Effector memory CD8-positive, alpha-beta T cell (primary cell): ENCODE data around the gene MARS1.

Source experiments
- ATAC-seq: fragments of 150-1000 bp; cut with Tn5 transposase; replicated peaks from 2 replicates; pipeline ENCODE4 v1.10.0; 2021; ENCODE audit warnings: mild to moderate bottlenecking, moderate library complexity
- DNase-seq, 3 experiments: peaks; one replicate each; pipeline ENCODE4 v3.0.0; 2021
- H3K27ac Mint-ChIP-seq, 2 donors: one replicate each; pipeline ENCODE4 v1.8.0; 2022; ENCODE audit warnings: mild to moderate bottlenecking in 2 of 2, mixed read lengths in 2 of 2, moderate library complexity in 2 of 2
- H3K27me3 Mint-ChIP-seq, 2 donors: one replicate each; pipeline ENCODE4 v1.8.0; 2022; ENCODE audit warnings: mixed read lengths in 2 of 2
- H3K36me3 Mint-ChIP-seq: one replicate; pipeline ENCODE4 v1.8.0; 2022; ENCODE audit warnings: mild to moderate bottlenecking, moderate library complexity, mixed read lengths; ENCODE audit not compliant: insufficient read depth
- H3K4me1 Mint-ChIP-seq, 2 donors: one replicate each; pipeline ENCODE4 v1.8.0; 2022; ENCODE audit warnings: low read depth in 2 of 2, mixed read lengths in 2 of 2
- H3K4me3 Mint-ChIP-seq, 2 donors: one replicate each; pipeline ENCODE4 v1.8.0; 2022; ENCODE audit warnings: mild to moderate bottlenecking in 2 of 2, mixed read lengths in 2 of 2, moderate library complexity in 2 of 2
- H3K9me3 Mint-ChIP-seq, 2 donors: one replicate each; pipeline ENCODE4 v1.8.0; 2022; ENCODE audit warnings: mixed read lengths in 2 of 2

MARS1 gene

DNA sequence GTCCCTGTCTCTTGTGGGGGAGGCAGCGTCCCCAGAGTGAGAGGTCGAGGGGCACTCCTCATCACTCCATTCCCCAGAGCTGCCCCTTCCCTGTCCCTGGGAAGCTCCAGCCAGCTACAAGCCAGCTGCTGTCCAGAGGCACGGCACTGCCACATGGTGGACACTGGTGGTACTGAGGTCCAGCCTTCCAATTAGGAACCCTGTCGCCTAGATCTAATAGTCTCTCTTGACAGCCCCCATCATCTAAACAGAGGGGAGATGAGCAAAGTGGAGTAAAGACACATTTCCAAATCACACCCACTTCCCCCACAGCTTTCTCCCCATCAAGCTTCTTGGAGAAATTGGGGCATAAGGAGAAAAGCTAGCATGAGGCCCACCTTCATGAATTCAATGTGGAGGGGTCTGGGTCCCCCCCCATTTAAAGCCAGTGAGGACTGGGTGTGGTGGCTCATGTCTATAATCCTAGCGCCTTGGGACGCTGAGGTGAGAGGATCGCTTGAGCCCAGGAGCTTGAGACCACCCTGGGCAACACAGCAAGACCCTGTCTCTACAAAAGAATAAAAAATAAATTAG is 34.8 kb upstream of the MARS1 start:
- Mint-ChIP-seq H3K4me1 (peaks cover 3 to 4% of the 10 kb centered on the region in 2 donors), H3K36me3 (no peaks in the 10 kb centered on the region)
- ATAC-seq, result peak; percentile 66

DNA sequence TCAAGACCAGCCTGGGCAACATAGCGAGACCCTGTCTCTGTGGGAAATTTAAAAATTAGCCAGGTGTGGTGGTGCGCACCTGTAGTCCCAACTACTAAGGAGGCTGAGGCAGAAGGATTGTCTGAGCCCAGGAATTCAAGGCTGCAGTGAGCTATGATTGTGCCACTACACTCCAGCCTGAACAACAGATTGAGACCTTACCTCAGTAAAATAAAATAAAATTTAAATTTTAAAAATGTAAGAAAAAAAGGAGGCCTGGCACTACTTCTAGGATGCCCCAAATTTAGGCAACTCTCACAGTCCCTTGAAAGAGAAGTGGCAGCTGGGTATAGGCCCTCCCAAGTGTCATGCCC is 33.7 kb upstream of the MARS1 start:
- Mint-ChIP-seq H3K27me3 (peaks cover 6 to 17% of the 10 kb centered on the region in 2 donors), H3K9me3 (no peaks in the 10 kb centered on the region), H3K4me1 (peaks cover 9 to 10% of the 10 kb centered on the region in 2 donors), H3K36me3 (peaks cover 4% of the 10 kb centered on the region), H3K27ac (no peak overlapping the region), H3K4me3 (no peak overlapping the region)
- ATAC-seq, result no peak
- DNase-seq, result no peak

More for the DNA sequence above, 34.8 kb upstream of the MARS1 start:
- H3K4me3 Mint-ChIP-seq, result no peak overlapping the region
- H3K27ac Mint-ChIP-seq, result no peak overlapping the region
- peak in 1 of 3 experiments; percentile 37 for DNase-seq
- peaks cover 6 to 17% of the 10 kb centered on the region in 2 donors for H3K27me3 Mint-ChIP-seq
- no peaks in the 10 kb centered on the region for H3K9me3 Mint-ChIP-seq

DNA sequence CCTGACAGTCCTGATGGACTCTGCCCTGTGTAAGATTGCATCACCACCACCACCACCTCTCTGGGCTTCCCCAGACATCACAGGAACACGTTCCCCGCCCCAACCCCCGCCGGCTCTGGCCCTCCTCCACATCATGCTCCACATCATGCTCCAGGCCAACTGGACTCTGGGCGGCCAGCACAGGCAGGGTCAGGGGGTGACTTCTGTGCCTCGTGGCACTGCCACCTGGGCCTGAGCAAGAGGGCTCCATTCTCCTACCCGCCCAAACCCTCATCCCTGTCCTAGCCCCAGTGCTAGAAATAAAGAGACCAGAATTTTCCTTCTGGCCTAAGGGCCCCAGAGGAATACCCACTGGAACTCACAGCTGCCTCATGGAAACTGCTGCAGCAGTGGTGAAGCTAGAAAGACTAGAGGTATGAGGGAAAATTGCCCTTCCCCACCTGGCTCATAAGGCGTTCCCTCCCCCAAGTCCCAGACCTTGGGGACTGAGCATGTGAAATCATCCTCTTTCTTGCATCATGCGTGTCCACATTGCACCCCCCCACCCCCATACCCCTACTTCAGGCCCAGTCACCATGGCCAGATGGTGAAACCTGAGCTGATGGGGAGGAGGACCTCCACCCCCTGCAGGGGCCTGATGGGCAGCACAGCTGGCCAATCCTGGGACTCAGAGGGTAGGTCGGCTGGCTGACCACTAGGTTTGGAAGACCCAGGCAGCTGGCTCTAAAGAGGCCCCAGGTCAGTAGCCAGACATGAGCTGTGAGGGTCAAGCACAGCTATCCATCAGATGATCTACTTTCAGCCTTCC is 33.1 kb upstream of the MARS1 start, which contains the start of gene INHBE:
INHBE (plus strand) TSS at position 742 of the 808 bp plus-strand sequence. CDS start 230 bp downstream, outside the sequence.
- Mint-ChIP-seq H3K4me3 (peak within 1 kb of the TSS; percentile 2 to 58), H3K4me1 (peaks cover 15 to 16% of the 10 kb centered on the region in 2 donors), H3K27ac (peak within 1 kb of the TSS; percentile 4 to 33), H3K9me3 (no peaks in the 10 kb centered on the region), H3K36me3 (peaks cover 6% of the 10 kb centered on the region), H3K27me3 (peaks cover 6 to 18% of the 10 kb centered on the region in 2 donors)
- no peak for DNase-seq
- ATAC-seq, result no peak

DNA sequence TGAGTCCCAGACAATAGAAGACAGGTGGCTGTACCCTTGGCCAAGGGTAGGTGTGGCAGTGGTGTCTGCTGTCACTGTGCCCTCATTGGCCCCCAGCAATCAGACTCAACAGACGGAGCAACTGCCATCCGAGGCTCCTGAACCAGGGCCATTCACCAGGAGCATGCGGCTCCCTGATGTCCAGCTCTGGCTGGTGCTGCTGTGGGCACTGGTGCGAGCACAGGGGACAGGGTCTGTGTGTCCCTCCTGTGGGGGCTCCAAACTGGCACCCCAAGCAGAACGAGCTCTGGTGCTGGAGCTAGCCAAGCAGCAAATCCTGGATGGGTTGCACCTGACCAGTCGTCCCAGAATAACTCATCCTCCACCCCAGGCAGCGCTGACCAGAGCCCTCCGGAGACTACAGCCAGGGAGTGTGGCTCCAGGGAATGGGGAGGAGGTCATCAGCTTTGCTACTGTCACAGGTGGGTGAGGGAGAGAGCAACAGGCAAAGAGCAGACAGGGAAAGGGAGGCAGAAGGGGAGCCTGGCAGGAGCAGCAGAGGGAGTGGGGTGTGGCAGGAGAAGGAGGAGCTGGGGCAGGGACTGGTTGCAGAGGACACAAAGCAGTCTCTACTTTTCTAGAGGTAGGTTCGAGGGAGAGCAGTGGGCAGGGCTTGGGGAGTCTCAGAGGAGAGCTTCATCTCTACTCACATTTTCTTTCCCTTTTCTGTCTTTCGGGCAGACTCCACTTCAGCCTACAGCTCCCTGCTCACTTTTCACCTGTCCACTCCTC is 32.3 kb upstream of the MARS1 start:
- H3K27me3 Mint-ChIP-seq, result peaks cover 12 to 25% of the 10 kb centered on the region in 2 donors
- H3K4me1 Mint-ChIP-seq, result peaks cover 19 to 21% of the 10 kb centered on the region in 2 donors
- H3K27ac Mint-ChIP-seq, result peak overlapping the region; percentile 4 to 33
- ATAC-seq, result no peak
- peaks cover 10% of the 10 kb centered on the region for H3K36me3 Mint-ChIP-seq
- H3K4me3 Mint-ChIP-seq, result peak overlapping the region; percentile 2 to 58
- DNase-seq, result no peak
- no peaks in the 10 kb centered on the region for H3K9me3 Mint-ChIP-seq

DNA sequence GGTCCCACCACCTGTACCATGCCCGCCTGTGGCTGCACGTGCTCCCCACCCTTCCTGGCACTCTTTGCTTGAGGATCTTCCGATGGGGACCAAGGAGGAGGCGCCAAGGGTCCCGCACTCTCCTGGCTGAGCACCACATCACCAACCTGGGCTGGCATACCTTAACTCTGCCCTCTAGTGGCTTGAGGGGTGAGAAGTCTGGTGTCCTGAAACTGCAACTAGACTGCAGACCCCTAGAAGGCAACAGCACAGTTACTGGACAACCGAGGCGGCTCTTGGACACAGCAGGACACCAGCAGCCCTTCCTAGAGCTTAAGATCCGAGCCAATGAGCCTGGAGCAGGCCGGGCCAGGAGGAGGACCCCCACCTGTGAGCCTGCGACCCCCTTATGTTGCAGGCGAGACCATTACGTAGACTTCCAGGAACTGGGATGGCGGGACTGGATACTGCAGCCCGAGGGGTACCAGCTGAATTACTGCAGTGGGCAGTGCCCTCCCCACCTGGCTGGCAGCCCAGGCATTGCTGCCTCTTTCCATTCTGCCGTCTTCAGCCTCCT is 31.6 kb upstream of the MARS1 start:
- ATAC-seq, result peak; percentile 16
- H3K27me3 Mint-ChIP-seq, result peaks cover 6 to 32% of the 10 kb centered on the region in 2 donors
- H3K4me3 Mint-ChIP-seq, result peak overlapping the region; percentile 2 to 15
- peak overlapping the region; percentile 4 to 33 for H3K27ac Mint-ChIP-seq
- H3K36me3 Mint-ChIP-seq, result peaks cover 10% of the 10 kb centered on the region
- H3K9me3 Mint-ChIP-seq, result no peaks in the 10 kb centered on the region
- peak in 1 of 3 experiments; percentile 40 for DNase-seq
- H3K4me1 Mint-ChIP-seq, result peaks cover 23 to 26% of the 10 kb centered on the region in 2 donors

DNA sequence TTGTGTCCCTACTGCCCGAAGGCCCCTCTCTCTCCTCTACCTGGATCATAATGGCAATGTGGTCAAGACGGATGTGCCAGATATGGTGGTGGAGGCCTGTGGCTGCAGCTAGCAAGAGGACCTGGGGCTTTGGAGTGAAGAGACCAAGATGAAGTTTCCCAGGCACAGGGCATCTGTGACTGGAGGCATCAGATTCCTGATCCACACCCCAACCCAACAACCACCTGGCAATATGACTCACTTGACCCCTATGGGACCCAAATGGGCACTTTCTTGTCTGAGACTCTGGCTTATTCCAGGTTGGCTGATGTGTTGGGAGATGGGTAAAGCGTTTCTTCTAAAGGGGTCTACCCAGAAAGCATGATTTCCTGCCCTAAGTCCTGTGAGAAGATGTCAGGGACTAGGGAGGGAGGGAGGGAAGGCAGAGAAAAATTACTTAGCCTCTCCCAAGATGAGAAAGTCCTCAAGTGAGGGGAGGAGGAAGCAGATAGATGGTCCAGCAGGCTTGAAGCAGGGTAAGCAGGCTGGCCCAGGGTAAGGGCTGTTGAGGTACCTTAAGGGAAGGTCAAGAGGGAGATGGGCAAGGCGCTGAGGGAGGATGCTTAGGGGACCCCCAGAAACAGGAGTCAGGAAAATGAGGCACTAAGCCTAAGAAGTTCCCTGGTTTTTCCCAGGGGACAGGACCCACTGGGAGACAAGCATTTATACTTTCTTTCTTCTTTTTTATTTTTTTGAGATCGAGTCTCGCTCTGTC is 31.0 kb upstream of the MARS1 start:
- DNase-seq, result no peak
- peaks cover 28 to 31% of the 10 kb centered on the region in 2 donors for H3K4me1 Mint-ChIP-seq
- no peak overlapping the region for H3K4me3 Mint-ChIP-seq
- ATAC-seq, result no peak
- no peaks in the 10 kb centered on the region for H3K9me3 Mint-ChIP-seq
- peak overlapping the region in 1 of 2 donors; percentile 46 for H3K27ac Mint-ChIP-seq
- H3K27me3 Mint-ChIP-seq, result peaks cover 6 to 36% of the 10 kb centered on the region in 2 donors
- peaks cover 10% of the 10 kb centered on the region for H3K36me3 Mint-ChIP-seq

DNA sequence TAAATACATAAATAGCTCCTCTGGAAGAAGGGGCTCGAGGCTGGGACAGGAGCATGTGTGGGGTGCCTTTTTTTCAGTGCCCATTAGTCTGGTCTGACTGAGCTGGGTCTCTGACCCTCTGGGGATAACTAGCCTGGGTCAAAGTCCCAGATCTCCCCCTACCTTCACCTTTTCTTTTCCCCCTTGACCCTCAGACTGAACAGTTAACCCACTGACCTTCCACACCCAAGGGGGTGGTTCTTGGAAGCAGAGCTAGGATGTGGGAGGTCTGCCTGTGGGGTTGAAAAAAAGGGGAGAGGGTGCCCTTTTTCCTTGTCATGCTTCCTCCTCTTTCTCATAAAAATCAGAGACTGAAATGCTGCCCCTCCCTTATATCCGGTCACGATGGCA is 29.2 kb upstream of the MARS1 start:
- no peaks in the 10 kb centered on the region for H3K9me3 Mint-ChIP-seq
- no peak for ATAC-seq
- peak overlapping the region; percentile 88 to 96 for H3K4me3 Mint-ChIP-seq
- no peak for DNase-seq
- peaks cover 14% of the 10 kb centered on the region for H3K36me3 Mint-ChIP-seq
- peaks cover 6 to 35% of the 10 kb centered on the region in 2 donors for H3K27me3 Mint-ChIP-seq
- peak overlapping the region; percentile 84 to 93 for H3K27ac Mint-ChIP-seq
- H3K4me1 Mint-ChIP-seq, result peaks cover 37 to 41% of the 10 kb centered on the region in 2 donors

DNA sequence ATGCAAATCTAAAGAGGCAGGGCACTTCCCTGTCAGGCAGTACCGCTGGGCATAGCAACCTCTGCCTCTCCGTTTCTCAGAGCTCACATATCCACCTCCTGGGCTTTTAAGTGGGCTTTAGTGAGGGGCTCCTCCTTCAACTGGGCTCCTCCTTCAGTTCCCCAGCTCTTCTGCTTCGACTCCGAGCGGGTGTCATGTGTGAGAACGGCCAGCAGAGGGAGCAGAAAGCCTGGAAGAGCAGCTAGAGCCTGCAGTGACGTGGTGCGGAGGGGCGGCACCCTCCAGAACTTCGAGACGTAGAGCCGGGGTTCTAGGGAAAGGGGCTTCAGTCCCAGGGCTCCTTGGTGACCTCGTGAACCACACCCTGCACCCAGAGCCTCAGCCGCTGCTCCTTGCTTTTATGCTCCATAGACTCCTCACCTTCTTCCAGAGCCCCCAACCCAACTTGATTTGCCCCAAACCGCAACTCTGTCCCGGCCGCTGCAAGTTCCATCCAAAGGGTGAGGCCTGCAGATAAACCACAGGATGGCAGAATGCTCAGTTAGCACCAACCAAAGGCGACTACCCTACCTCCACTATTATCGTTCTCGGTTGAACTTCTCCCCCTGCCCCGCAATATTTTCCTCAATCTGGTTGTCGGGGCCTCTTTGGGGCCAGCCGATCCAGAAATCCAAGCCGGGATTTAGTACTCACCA is 28.7 kb upstream of the MARS1 start:
- DNase-seq, result peak; percentile 93 to 95 (median 94)
- Mint-ChIP-seq H3K4me1 (peaks cover 37 to 41% of the 10 kb centered on the region in 2 donors), H3K36me3 (peaks cover 14% of the 10 kb centered on the region), H3K9me3 (no peaks in the 10 kb centered on the region), H3K4me3 (peak overlapping the region; percentile 88 to 96), H3K27ac (peak overlapping the region; percentile 84 to 93), H3K27me3 (peaks cover 6 to 35% of the 10 kb centered on the region in 2 donors)
- peak; percentile 80 for ATAC-seq

DNA sequence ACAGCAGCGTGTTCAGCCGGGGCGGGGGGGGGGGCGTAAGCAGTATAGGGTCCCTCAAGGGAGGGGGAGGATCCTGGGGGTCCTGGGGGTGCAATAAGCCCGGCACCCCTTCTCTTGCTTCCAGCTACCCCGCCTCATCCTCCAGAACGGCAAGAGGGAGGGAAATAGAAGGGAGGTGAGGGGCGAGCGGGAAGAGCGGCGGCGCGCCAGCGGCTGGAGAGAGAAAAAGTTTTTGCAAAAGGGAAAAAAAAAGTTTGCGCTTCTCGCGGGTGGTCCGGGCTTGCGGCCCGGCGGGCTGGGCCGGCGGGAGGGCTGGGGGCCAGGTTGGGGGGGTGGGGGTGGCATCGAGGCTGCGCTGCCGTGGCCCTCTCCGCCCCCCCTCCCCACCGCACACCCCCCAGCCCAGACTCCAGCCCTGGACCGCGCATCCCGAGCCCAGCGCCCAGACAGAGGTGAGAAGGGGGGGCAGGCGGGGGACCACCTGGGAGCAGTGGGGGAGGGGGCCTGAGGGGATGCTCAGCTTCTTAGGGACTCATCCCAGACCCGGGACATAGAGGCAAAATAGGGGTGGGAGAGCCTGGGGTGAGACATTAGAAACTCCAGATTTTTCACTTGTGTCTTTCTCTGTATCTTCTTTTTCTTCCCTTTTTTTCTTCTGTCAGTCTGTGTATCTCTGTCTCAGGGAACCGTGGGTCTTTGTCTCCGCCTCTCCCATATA is 28.0 kb upstream of the MARS1 start, which contains the start of gene GLI1:
GLI1 (plus strand) TSS at position 36 of the 718 bp plus-strand sequence. CDS start 3,907 bp downstream, outside the sequence.
- H3K9me3 Mint-ChIP-seq, result no peaks in the 10 kb centered on the region
- peak within 1 kb of the TSS; percentile 88 to 96 for H3K4me3 Mint-ChIP-seq
- no peak for ATAC-seq
- peaks cover 41% of the 10 kb centered on the region in 2 donors for H3K4me1 Mint-ChIP-seq
- H3K36me3 Mint-ChIP-seq, result peaks cover 14% of the 10 kb centered on the region
- peak within 1 kb of the TSS; percentile 84 to 93 for H3K27ac Mint-ChIP-seq
- H3K27me3 Mint-ChIP-seq, result peaks cover 6 to 42% of the 10 kb centered on the region in 2 donors
- DNase-seq, result no peak

DNA sequence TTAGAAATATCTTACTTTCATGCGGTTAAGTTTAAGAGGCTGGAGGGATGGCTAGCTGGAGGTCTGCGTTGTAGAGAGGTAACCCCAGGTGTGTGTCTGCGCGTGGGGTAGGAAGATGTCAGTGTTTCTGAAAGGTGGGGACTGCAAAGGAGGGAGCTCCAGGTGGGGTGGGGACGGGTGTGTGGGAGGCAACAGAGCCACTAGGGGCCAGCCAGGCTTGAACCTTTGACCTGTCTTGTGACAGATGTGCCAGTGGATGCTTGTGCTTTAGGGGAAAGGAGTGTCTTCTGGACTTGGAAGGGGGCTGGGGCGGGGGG is 27.4 kb upstream of the MARS1 start:
- Mint-ChIP-seq H3K4me1 (peaks cover 41 to 42% of the 10 kb centered on the region in 2 donors), H3K36me3 (peaks cover 14% of the 10 kb centered on the region), H3K27me3 (peaks cover 6 to 46% of the 10 kb centered on the region in 2 donors), H3K27ac (peak overlapping the region; percentile 37 to 84), H3K4me3 (peak overlapping the region; percentile 88 to 96), H3K9me3 (no peaks in the 10 kb centered on the region)
- ATAC-seq (no peak), DNase-seq (no peak)

DNA sequence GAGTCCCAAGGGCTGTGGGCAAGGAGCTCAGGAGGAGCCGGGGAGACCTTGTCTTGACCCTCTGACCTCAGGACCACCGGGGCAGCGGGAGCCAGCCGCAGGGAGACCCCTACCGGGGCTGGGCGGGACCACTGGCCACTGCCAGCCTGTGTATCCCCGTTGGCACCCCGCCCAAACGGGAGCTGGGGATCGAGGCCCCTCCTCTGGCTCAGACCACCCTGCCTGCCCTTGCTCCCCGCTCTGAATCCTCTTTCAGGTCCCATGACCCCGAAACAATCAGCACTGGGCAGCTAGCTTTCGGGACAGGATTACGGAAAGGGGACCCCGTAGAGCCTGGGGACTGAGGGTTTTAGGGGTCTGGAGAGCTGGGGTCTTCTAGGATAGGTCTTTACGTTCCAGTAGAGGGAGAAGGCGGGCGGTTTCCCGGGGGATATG is 27.0 kb upstream of the MARS1 start:
- Mint-ChIP-seq H3K4me1 (peaks cover 42 to 46% of the 10 kb centered on the region in 2 donors), H3K9me3 (no peaks in the 10 kb centered on the region), H3K4me3 (peak overlapping the region; percentile 88 to 96), H3K27ac (peak overlapping the region in 1 of 2 donors; percentile 49), H3K27me3 (peaks cover 6 to 46% of the 10 kb centered on the region in 2 donors), H3K36me3 (peaks cover 17% of the 10 kb centered on the region)
- ATAC-seq, result no peak
- DNase-seq, result no peak
